ENCODE data around the gene IL1R2.

- TF ChIP-seq CTCF (IDR thresholded peaks at IDR 0.05 in 4 of 5, conservative IDR thresholded peaks at IDR 0.05 in 1 of 5), result no peak
- TF ChIP-seq POLR2A (IDR thresholded peaks at IDR 0.05), result no peak
Observed at GRCh38 chr2:102032368-102033030, 40.7 kb downstream of the IL1R2 start.

Measured in gastrocnemius medialis (tissue), 4 donors.